ENCODE measurements around the gene ACTR2. TPM values are rescaled to one million over a fixed set of nuclear protein-coding genes. Genes with fewer than 3 reads are reported as not detected.

ACTR2 gene
- total and polyA plus RNA-seq, 8 donors = 16.8 to 187 (median 59.4) TPM

- WGBS, 5 donors = 27 to 61% (median 48%) methylated on average over 6 of the region's 6 CpGs
- DNase-seq = no peak
- no peaks in the 10 kb centered on the region for H3K36me3 ChIP-seq
- H3K4me3 ChIP-seq = no peak overlapping the region
- H3K27ac ChIP-seq = no peak overlapping the region
- peaks cover 0 to 20% (median 12%) of the 10 kb centered on the region in 4 donors for H3K4me1 ChIP-seq
- no peaks in the 10 kb centered on the region for H3K9me3 ChIP-seq
- intact Hi-C loops (cut with DNase I; ENCODE audit: low total_unique reads) = no loop called here
- no peak for TF ChIP-seq POLR2AphosphoS5 (IDR thresholded peaks at IDR 0.05)
- TF ChIP-seq POLR2A (IDR thresholded peaks at IDR 0.05) = no peak
- TF ChIP-seq EP300 (IDR thresholded peaks at IDR 0.05) = no peak
- TF ChIP-seq CTCF (IDR thresholded peaks at IDR 0.05) = no peak
- no peaks in the 10 kb centered on the region for H3K27me3 ChIP-seq
Measured at GRCh38 chr2:65294701-65295100, 67.1 kb downstream of the ACTR2 start.

DNA sequence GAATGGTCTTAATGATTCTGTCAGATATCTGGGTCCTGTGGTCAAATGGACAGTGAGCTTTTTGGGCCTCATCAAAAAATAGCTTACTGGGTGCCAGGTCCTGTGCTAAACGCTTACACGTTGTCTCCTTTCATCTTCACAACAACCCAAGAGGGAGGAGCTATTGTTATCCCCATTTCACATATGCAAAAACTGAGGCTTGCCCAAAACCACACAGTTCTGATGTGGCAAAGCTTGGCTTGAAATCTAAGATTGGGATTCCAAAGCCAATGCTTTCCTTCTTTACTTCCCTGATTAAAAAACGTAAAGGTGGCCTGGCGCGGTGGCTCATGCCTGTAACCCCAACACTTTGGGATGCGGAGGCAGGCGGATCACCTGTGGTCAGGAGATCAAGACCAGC is 69.3 kb downstream of the ACTR2 start:
- TF ChIP-seq EP300 (IDR thresholded peaks at IDR 0.05) (no peak), POLR2A (IDR thresholded peaks at IDR 0.05) (no peak), POLR2AphosphoS5 (IDR thresholded peaks at IDR 0.05) (no peak), CTCF (IDR thresholded peaks at IDR 0.05) (no peak)
- H3K4me1 ChIP-seq = peaks cover 22 to 43% (median 33%) of the 10 kb centered on the region in 4 donors
- no peak for DNase-seq
- H3K9me3 ChIP-seq = no peaks in the 10 kb centered on the region
- H3K27me3 ChIP-seq = no peaks in the 10 kb centered on the region
- H3K4me3 ChIP-seq = no peak overlapping the region
- intact Hi-C loops (cut with DNase I; ENCODE audit: low total_unique reads) = no loop called here
- WGBS, 5 donors = 92 to 96% (median 94%) methylated on average over 7 of the region's 7 CpGs
- H3K27ac ChIP-seq = no peak overlapping the region
- no peaks in the 10 kb centered on the region for H3K36me3 ChIP-seq

- intact Hi-C loops (cut with DNase I; ENCODE audit: low total_unique reads) = no loop called here
- Histone ChIP-seq H3K27me3 (no peaks in the 10 kb centered on the region), H3K4me1 (peaks cover 22 to 44% (median 35%) of the 10 kb centered on the region in 4 donors), H3K9me3 (no peaks in the 10 kb centered on the region), H3K27ac (no peak overlapping the region), H3K4me3 (no peak overlapping the region), H3K36me3 (no peaks in the 10 kb centered on the region)
- TF ChIP-seq POLR2A (IDR thresholded peaks at IDR 0.05) (no peak), CTCF (IDR thresholded peaks at IDR 0.05) (no peak), POLR2AphosphoS5 (IDR thresholded peaks at IDR 0.05) (no peak), EP300 (IDR thresholded peaks at IDR 0.05) (no peak)
- 77 to 85% (median 83%) methylated on average over 9 of the region's 9 CpGs for WGBS, 5 donors
- DNase-seq = no peak
Measured at GRCh38 chr2:65297544-65297943, 69.9 kb downstream of the ACTR2 start.

DNA sequence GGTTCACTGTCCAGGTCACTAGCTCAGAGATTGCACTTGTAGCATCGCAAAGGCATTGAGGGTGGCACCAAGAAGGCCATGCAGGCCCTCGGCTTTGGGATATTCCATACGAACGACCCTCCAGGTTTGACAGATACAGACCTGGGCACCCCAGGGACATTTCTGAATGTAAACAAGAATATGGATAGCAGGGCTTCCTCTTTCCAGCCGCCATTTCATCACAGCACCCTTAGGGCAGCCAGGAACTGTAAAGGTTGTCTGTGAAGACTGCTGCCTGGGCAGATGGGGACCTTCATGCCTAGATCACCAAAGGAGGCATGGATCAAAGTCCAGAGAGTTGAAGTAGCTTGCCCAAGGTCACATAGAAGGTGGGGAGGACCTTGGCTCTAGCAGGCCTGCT is 70.5 kb downstream of the ACTR2 start:
- TF ChIP-seq EP300 (IDR thresholded peaks at IDR 0.05) = no peak
- no peak for TF ChIP-seq POLR2AphosphoS5 (IDR thresholded peaks at IDR 0.05)
- TF ChIP-seq CTCF (IDR thresholded peaks at IDR 0.05) = no peak
- no peak for TF ChIP-seq POLR2A (IDR thresholded peaks at IDR 0.05)
- WGBS, 5 donors = 81 to 90% (median 86%) methylated on average over 4 to 5 of the region's 5 CpGs
- no peaks in the 10 kb centered on the region for H3K9me3 ChIP-seq
- no peak for DNase-seq
- intact Hi-C loops (cut with DNase I; ENCODE audit: low total_unique reads) = no loop called here
- no peak overlapping the region for H3K4me3 ChIP-seq
- H3K4me1 ChIP-seq = peaks cover 22 to 39% (median 33%) of the 10 kb centered on the region in 4 donors
- H3K27ac ChIP-seq = no peak overlapping the region
- no peaks in the 10 kb centered on the region for H3K27me3 ChIP-seq
- H3K36me3 ChIP-seq = no peaks in the 10 kb centered on the region
